GM12873 (cell line): ENCODE results near the gene SMIM13.

Experiments
- TF ChIP-seq, protein P1 (sequence below): IDR thresholded peaks from 2 replicates; pipeline ENCODE4 v1.5.1; 2012; ENCODE audit warnings: low read depth, mild to moderate bottlenecking, moderate library complexity, low read length, control low read depth; ENCODE audit not compliant: insufficient read depth; ENCODE audit errors: missing control alignments

The SMIM13 gene

GRCh38 chr6:11151488-11151887, 57.9 kb downstream of the SMIM13 start:
- TF ChIP-seq, protein P1, sequence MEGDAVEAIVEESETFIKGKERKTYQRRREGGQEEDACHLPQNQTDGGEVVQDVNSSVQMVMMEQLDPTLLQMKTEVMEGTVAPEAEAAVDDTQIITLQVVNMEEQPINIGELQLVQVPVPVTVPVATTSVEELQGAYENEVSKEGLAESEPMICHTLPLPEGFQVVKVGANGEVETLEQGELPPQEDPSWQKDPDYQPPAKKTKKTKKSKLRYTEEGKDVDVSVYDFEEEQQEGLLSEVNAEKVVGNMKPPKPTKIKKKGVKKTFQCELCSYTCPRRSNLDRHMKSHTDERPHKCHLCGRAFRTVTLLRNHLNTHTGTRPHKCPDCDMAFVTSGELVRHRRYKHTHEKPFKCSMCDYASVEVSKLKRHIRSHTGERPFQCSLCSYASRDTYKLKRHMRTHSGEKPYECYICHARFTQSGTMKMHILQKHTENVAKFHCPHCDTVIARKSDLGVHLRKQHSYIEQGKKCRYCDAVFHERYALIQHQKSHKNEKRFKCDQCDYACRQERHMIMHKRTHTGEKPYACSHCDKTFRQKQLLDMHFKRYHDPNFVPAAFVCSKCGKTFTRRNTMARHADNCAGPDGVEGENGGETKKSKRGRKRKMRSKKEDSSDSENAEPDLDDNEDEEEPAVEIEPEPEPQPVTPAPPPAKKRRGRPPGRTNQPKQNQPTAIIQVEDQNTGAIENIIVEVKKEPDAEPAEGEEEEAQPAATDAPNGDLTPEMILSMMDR, result no peak

- TF ChIP-seq, protein P1, result no peak
Measured at GRCh38 chr6:11152581-11152980, 58.9 kb downstream of the SMIM13 start.

DNA sequence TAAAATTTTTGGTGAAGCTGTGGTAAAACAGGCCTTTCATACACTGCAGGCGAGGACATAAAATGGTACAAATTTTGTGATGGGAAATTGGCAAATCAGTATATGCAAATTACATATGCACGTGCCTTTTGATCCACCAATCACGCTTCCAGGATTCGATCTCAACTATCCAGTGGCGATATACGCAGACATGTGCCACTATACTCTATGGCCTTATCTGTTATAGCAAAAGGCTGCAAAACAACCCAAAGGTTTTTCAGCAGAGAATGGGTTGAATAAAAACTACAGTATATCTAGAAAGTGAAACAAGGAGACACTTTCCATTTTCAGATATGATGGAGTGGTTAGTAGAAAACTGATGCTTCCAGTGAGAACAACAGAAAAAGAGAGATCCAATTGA, 59.8 kb downstream of the SMIM13 start:
- TF ChIP-seq, protein P1, result no peak

- TF ChIP-seq, protein P1, result no peak
Measured at GRCh38 chr6:11155589-11155988, 62.0 kb downstream of the SMIM13 start.

- TF ChIP-seq, protein P1, result no peak
Measured at GRCh38 chr6:11160199-11160598, 66.6 kb downstream of the SMIM13 start.

DNA sequence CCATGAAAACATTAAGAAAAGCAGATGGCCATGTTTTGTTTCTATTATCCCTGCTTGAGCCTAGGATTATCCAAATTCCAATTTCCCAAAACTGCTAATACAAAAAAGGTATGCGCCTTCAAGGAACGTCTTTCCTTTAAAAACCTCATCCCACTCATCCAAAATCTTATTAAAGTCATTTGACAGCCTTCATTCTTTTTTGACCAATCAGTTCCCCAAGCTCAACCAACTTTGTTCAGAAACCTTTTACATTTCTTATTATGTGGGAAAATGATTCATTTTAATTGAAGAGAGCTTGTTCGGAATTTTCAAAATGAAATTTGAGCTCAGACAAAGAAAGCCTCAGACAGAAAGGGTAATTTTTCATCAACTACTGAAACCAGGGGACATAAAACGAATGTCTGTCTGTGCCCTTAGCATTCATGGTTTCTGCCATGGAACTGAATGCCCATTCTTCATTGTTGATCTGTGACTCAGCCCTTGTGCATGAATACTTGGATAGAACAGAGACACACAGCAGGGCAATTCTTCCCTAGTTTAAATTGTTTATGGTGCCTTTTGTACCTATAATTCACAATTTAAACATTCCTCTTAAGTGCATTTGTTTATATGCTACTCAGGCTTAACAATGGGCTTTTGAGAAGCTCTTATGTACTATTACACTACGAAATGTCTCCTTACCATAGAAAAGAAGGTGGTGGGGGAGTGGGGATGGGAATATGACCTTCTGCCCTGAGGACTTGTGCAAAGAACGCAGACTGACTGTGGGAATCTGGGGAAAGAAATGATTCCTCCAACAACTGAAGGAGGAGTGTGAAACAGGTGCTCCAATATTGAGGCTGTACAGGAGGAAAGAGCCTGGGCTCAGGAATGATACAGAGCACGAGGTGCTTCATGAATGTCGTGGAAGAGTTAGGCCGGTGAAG, 67.7 kb downstream of the SMIM13 start:
- TF ChIP-seq, protein P1, result no peak

DNA sequence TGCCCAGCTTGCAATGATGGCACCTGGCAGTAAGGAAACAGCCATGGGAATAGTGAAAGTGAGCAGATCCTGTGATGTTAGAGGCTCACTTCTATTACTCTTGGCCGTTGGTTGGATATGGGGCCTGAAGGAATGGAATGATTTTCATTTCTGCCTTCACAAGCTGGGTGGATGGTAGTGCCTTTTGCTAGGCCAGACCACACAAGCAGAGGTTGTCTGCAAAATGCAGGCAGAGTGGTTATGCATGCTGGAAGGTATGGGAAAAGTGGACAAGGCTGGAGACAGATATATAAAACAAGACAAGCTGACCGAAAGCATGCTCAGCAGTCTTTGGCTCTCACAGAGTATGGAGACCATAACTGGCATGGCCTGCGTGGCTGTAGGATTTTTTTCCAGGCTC, 68.6 kb downstream of the SMIM13 start:
- TF ChIP-seq, protein P1, result no peak
